HG03103 (cell line): ENCODE results near the gene ZNF81.
"Not testable (repeated sequence)": the region's sequence is repeated elsewhere in the genome, so short reads cannot be mapped to it uniquely, and the experiment has no call there.

Experiments
- ATAC-seq: cut with Tn5 transposase; IDR thresholded peaks from one replicate; pipeline ENCODE4 v1.9.1; 2021; ENCODE audit warnings: low read depth; ENCODE audit not compliant: unreplicated experiment

The ZNF81 gene

DNA sequence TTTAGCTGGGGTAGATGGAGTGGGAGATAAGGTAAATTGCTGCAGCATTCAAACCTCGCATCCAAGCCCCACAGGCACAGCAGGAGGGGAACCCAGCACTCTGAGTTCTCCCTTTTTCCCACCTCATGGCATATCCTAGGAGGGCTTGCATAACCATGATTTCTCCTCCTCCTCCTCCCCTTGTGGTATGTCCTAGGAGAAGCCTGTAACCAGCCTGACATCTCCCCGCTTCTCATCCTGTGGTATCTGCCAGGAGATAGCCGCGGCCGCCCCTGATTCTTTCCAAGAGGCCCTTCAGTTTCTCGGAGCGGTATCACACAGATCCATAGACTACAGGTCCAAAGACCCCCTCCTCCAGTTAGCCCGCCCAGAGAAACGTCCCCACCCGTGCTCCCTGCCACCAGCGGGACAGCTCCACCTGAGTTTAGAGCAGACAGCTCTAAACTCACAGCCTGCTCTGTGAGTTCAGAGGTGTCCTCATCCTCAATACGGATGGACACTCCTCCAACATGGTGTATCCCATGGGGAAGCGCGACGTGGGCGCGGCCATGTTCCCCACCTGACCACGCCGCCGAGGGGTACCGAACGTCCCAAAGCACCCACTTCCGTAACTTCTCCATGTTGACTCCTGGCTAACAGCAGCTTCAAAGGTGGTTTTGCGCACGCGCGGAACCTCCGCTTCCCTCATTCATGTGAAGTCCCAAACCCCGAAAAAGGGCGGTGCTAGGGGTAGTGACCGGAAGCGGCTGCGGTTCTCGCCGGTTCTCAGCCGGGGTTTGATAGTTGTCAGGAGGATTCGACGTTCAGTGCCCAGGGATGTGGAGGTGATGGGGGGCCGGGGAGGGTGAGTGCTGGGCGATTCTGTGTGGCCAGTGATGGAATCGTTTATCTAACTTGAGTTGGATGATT is at the start of gene ZNF81:
ZNF81 (plus strand) TSS at position 739 of the 909 bp plus-strand sequence. CDS start 9,366 bp downstream, outside the sequence.
- peak; percentile 89 for ATAC-seq

- ATAC-seq = no peak
Observed at GRCh38 chrX:47796433-47796906, 40.2 kb upstream of the ZNF81 start.

GRCh38 chrX:47797084-47797483 is 39.6 kb upstream of the ZNF81 start:
- no peak for ATAC-seq

DNA sequence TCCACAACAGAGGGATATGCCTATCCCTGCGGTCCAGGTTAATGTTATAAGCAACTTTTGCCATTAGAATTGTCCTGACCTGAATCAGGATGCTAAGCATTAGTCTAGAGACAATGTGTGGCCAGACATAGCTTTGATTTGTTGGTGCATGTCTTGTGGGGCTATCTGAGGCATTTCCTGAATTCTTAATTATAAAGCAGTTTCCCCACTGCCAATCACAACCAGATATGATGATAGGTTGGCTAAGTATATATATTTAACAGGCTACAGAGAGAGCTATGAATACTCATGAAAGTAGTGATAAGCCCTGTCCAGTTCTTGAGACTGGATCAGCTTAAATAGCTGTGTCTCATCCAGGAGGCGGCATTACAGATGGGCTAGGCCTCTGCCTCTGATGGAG is 37.8 kb upstream of the ZNF81 start:
- no peak for ATAC-seq

GRCh38 chrX:47802589-47802988 is 34.1 kb upstream of the ZNF81 start:
- no peak for ATAC-seq

GRCh38 chrX:47803103-47803502 is 33.6 kb upstream of the ZNF81 start:
- not testable (repeated sequence) for ATAC-seq

- no peak for ATAC-seq
Observed at GRCh38 chrX:47804315-47804714, 32.4 kb upstream of the ZNF81 start.

DNA sequence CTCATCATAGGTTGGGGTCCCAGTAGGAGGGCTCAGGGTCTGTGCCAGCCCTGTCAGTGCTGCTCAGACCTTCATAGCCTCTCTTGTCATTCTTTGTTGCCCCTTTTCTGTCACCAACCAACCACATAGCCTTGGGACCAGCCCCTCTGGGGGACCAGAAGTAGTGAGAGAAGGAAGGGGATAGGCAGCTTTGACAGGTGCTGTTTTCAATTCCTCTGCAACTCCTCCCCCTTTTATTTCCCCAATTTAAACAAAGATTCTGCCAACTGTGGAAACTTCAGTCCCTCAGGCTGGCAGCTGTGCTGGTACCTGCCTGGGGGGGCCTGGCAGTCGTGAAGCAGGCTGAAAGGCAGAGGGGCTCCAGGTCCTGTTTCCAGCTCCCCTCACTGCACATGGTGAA is 30.9 kb upstream of the ZNF81 start:
- ATAC-seq = not testable (repeated sequence)

- not testable (repeated sequence) for ATAC-seq
Observed at GRCh38 chrX:47806415-47807271, 30.1 kb upstream of the ZNF81 start.

DNA sequence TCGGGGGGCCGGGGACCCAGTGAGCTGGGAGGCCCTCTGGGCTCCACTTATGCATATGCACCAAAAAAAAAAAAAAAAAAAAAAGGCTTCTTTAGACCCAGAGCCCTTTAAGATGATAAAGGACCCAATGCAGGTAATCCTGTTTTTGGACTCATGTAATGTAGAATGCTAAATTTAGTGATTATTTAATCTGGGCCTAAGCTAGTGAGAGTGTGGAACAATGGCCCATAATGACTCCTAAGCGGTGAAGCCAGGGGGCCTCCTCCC is 29.5 kb upstream of the ZNF81 start:
- ATAC-seq = not testable (repeated sequence)

DNA sequence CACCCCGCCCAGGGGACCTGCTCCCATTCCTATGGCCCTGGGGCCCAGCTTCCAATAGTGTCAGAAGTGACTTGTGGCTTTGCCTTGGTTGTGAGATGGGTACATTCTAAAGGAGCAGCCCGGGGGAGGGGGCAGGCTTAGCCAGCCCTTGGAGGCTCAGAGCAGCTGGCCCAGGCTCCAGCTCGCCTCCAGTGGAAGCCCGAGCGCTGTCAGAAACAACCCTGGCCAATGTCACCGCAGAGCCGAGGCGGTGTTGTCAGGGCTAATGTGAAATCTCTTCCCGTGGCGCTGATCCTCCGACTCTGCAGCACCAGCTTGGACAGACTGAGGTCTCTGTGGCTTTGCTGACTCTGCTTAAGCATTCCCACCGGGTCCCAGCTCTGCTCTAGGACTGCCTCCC is 29.2 kb upstream of the ZNF81 start:
- no peak for ATAC-seq

DNA sequence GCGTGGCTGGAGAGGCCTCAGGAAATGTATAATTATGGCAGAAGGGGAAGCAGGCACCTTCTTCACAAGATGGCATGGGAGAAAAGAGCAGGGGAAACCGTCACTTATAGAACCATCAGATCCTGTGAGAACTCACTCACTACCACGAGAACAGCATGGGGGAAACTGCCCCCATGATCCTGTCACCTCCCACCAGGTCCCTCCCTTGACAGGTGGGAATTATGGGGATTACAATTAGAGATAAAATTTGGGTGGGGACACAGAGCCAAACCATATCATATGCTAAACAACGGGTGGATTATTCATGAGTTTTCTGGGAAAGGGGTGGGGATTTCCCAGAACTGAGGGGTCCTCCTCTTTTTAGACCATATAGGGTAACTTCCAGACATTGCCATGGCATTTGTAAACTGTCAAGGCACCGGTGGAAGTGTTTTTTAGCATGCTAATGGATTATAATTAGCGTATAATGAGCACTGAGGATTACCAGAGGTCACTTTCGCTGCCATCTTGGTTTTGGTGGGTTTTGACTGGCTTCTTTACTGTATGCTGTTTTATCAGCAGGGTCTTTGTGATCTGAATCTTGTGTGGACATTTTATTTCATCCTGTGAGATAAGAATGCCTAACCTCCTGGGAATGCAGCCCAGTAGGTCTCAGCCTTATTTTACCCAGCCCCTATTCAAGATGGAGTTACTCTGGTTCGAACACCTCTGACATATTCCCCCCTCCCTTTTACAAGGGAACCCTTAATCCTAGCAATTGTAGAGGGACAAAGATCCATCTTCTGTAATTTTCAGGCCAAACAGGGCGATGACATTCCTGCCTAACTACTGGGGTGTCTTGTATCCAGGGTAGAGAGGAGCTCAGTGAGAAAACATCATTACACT is 27.6 kb upstream of the ZNF81 start:
- no peak for ATAC-seq

DNA sequence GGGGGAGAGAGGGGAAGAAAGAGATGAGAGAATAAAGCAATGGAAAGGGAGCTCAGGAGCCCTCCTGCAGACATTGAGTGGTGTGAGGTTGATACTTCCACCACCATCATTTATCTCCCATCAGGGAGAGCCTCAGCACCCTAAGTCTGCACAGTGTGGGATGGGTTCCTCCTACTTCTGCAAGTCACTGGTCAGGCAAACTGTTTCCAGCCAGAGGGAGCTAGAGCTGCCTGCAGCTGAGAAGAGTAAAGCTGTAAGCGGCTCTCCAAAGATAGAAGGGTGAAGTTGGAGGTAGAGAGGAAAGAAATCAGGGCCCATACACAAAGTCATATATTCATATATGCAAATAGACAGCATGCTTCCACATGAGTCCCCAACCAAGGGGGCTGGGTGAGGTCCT is 21.9 kb upstream of the ZNF81 start:
- no peak for ATAC-seq

DNA sequence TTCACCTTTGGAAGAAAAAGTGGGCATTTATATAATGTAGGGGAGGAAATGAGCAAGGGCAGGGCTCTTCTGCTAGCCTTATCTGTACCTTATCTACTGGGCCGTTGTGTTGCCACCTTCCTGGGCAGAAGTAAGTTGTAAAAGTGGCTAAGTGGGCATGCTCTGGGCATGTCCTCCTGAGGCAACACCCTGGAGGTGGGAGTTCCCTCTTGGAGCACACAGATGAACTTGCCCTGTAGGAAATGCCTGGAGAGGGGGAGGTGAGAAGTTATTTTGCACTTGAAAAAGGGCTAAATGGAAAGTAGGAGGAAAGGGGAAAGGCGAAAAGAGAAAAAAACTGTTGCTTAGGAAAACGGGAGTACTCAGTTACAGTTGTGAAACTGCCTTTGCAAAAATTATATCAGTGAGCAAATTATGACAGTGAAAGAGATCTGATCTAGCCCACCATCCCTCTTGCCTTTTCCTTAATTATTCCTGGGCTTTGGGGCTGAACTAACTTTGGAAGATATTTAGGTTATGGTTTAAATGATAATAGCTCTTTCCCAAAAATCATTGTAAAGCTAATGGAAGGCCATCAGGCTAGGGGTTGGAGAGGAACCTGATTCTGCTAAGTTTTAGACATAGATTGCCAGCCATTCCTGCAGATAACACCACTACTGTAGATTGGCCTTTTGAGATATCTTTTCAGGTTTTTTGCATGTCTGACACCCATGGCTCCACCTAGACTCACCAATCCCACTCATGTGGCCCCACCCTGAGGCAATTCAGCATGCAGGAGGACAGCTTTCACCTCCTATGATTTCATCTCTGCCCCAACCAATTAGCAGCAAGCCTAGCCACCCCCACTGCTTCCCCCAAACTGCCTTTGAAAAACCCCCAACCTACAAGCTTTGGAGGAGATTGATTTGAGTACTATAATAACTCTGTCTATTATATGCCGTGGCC is 20.5 kb upstream of the ZNF81 start:
- ATAC-seq = no peak

- ATAC-seq = no peak
Observed at GRCh38 chrX:47817421-47817820, 19.3 kb upstream of the ZNF81 start.

DNA sequence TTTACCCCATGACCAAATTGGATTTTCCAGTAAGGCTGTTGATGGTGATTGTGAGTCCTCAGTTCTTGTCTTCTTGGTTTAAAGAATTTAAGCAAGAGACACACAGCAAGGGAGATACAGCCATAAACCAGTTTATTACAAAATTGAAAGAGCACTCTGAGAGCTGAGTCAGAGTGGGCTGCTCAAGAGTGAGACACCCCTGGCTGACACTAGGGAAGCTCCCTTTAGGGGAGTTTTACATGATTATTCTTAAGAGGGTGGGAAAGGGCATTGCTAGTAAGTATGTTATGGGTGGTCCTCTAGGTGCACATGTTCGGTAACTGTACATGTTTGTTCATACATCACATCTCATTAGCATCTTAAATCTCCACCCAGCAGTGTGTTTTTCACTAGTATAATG is 18.8 kb upstream of the ZNF81 start:
- no peak for ATAC-seq

- ATAC-seq = no peak
Observed at GRCh38 chrX:47828984-47829383, 7.7 kb upstream of the ZNF81 start.

DNA sequence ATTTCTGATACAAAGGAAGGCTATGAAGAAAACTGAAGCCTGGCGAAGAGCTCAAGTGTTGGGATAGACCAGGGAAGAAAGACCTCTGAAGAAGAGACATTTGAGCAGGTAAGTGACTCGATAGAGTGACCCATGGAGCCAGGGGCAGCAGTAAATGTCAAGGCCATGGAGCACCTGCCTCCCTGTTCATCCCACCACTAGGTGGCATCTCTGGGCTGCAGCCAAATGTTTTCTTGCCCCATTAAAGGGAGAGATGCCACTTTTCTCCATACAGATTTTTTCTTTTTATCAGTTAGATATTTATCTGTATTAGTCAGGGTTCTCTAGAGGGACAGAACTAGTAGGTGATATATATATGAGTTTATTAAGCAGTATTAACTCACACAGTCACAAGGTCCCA is 4.9 kb upstream of the ZNF81 start:
- no peak for ATAC-seq

GRCh38 chrX:47838361-47838760 is 1.7 kb downstream of the ZNF81 start:
- no peak for ATAC-seq

DNA sequence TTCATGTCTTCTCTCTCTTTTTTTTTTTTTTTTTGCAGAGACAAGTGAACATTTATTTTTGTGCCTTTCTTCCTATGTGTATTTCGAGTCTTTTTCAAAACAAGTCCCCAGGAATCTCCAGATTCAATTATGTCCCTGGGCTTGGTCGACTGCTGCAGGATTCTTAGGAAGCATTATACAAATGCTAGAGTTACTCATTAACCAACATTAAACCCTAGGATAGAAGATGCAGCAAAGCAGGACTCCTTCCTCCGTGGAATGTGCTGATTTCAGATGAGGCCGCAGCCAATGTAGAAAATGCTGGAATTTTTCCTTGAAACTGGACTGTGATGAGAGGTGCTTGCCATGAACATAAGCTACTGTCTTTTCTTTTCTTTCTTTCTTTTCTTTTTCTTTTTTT is 3.4 kb downstream of the ZNF81 start:
- ATAC-seq = no peak
